ENCODE measurements around the gene PITPNC1.

DNA sequence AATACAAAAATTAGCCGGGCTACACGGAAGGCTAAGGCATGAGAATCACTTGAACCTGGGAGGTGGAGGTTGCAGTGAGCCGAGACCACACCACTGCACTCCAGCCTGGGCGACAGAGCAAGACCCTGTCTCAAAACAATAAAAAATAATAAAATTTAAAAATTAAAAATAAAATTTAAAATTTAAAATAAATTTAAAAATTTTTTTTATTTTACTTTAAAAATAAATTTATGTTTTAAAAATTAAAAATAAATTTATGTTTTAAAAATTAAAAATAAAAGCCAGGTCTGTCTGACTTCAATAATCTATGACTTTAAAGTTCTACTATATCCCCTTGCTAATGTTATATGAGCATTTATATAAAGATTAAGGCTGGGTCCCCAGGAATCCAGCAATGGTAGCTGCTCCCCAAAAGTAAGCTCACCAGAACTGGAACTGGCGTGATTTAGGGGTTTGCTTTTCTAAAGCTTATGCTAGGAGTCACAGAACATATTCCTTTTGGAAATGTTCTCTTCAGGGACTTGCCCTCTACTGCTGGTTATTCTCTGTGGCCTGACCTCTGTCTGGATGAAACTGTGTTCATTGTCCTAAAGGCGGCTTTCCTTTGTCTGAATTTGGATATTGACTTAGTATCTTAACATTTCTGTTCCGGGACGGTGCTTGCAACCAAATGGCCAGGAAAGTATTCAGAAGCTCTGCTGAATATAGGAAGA lies 200.5 kb downstream of the PITPNC1 start:
- TF ChIP-seq, protein P1, sequence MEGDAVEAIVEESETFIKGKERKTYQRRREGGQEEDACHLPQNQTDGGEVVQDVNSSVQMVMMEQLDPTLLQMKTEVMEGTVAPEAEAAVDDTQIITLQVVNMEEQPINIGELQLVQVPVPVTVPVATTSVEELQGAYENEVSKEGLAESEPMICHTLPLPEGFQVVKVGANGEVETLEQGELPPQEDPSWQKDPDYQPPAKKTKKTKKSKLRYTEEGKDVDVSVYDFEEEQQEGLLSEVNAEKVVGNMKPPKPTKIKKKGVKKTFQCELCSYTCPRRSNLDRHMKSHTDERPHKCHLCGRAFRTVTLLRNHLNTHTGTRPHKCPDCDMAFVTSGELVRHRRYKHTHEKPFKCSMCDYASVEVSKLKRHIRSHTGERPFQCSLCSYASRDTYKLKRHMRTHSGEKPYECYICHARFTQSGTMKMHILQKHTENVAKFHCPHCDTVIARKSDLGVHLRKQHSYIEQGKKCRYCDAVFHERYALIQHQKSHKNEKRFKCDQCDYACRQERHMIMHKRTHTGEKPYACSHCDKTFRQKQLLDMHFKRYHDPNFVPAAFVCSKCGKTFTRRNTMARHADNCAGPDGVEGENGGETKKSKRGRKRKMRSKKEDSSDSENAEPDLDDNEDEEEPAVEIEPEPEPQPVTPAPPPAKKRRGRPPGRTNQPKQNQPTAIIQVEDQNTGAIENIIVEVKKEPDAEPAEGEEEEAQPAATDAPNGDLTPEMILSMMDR (IDR thresholded peaks at IDR 0.05) = no peak
- TF ChIP-seq POLR2A (IDR thresholded peaks at IDR 0.05) = no peak

Measured in tibial nerve (tissue), 3 donors.